ENCODE results near the gene CSNK1E.

The CSNK1E gene

DNA sequence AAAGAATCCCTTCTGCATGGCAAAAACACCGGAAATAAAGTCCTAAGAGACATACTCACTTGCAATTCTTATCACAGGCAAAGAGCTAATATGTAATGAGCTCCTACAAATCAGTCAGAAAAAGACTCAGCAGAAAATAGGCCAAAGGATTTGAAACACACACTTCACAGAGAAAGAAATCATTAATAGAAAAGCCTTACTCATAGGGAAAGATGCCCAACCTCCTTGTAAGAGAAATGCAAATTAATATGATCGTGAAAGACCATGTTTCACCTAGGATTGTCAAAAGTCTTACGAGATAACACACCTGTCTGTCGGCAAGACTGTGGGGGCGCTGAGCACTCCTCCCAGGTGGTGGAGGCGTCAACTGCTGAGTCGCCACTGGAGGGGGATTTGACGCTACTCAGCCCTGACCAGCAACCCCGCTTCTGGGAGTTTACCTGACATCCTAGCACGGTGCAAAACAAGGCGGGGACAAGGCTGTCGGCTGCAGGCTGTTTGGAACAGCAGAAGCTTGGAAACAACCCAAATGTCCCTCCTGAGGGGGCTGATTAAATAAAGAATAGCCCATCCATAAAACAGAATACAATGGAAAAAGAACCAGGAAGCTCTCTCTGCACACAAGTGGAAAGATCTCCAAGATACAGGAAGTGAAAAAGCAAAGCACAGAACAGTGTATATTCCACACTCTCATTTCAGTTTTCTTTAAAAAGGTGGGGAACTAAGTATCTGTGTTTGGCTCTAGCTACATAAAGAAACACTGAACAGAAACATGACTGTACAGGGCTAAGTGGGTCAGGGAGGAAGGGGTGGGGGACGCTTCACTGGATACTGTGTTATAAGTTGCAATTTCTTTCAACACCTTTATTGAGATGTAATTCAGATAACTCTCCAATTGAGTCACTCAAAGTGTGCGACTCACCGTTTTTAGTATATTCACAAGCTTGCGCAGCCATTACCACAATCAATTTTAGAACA is 11.5 kb downstream of the CSNK1E start:
- DNase-seq: no peak

DNA sequence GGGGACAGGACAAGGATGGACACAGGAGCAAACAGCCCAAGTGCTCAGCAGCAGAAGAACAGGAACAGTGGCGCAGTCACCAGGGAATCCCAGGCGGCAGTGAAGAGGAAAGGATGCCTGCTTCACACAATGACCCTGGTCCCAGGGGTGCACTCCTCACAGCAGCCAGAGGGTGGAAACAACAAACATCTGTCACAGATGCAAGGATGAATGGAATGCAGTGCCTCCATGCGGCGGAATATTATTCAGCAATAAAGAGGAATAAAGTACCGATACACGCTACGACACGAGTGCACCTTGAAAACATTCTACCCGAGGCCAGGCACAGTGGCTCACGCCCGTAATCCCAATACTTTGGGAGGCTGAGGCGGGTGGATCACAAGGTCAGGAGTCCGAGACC is 12.7 kb downstream of the CSNK1E start:
- no peak for DNase-seq

DNA sequence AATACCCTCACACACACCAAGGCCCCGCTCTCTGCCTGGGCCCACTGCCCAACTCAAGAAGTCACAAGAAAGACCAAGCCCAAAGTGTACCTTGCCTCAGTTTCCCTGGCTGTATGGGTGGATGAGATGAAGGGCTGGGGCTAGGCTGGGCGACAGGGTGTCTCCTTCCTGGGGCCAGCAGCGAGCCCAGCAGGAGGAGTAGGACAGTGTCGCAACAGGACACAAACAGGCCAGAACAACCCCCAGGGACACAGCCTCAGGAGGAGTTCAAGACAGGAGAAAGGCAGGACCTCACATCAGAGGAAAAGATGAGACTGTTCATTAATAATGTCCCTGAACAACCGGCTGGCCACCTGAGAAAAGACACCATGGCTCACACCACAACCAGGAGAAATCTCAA is 13.3 kb downstream of the CSNK1E start:
- no peak for DNase-seq

DNA sequence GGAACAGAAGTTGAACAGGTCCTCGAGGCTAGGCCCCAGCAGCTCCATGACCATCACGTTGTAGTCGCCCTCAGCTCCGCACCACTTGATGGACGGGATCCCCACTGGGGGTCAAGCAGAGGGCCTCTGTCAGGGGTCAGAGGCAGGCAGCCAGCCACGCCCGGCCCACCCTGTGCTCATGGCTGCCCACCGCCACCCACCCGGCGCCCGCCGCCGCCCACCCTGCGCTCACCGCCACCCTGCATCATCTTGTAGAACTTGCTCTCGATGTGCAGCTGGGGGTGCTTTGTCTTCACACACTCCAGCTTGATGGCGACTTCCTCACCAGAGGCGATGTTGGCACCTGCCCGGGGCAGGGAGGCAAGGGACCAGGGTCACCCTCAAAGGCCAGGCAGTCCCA is 14.3 kb downstream of the CSNK1E start:
- DNase-seq: no peak

DNA sequence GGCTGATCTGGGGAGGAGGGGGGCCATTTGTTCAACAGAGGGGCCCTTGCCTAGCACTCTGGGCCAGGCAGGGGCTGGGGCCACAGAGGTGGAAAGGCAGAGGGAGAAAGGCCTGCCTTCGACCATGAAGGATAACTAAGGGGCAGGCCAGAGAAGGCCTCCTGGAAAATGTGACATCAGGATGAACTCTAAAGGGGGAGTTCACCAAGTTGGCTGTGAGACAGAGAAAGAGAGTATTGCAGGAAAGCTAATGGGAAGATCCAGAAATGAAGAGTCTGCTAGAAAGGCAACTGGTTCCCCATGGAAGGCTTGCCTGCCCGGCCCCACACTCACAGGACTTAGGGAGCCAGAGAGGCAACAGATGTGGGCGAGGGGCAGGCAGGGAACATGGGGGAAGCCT is 16.3 kb downstream of the CSNK1E start:
- no peak for DNase-seq

DNA sequence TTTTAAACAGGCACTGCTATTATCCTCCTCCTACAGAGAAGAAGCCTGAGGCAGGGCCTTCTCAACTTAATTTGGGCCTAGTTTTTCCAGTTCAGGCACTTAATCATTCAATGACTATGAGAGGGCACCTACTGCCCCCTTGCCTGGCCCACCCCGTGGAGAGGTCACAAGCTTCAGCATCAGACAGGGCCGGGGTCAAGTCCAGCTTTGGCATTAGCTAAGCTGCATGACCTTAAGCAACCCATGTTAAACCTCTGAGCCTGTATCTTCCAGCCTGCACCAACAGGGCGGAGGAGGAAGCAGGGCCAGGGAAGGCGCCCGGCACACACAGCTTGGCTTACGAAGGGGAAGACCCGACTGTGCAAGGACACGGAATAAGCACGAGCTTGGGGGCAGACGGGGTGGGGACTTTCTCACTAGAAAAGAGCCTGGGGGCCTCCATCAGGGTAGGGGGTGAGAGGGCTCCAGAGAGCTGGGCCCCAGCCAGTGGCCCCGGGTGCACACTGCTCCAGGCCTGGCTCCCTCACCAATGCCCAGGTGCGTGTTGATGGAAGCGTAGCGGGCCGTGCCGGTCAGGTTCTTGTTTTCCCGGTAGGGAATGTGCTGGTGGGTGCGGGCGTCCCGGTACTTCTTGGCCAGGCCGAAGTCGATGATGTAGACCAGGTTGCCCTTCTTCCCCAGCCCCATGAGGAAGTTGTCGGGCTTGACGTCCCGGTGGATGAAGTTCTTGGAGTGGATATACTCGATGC is 16.9 kb downstream of the CSNK1E start:
- no peak for DNase-seq

DNA sequence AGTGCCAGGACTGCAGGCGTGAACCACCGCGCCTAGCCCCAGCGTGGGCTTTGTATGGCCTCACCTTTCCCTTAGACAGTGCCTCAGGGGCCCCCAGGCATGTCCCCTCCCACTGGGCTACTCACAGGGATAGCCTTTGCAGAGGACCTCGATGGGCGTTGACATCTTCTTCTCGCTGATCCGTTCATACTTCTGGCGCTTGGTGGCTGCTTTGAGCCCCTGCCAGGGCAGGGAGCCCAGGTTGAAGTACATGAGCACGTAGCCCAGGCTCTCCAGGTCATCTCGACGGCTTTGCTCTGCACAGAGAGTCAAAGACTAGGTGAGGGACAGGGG is 17.5 kb downstream of the CSNK1E start:
- no peak for DNase-seq

DNA sequence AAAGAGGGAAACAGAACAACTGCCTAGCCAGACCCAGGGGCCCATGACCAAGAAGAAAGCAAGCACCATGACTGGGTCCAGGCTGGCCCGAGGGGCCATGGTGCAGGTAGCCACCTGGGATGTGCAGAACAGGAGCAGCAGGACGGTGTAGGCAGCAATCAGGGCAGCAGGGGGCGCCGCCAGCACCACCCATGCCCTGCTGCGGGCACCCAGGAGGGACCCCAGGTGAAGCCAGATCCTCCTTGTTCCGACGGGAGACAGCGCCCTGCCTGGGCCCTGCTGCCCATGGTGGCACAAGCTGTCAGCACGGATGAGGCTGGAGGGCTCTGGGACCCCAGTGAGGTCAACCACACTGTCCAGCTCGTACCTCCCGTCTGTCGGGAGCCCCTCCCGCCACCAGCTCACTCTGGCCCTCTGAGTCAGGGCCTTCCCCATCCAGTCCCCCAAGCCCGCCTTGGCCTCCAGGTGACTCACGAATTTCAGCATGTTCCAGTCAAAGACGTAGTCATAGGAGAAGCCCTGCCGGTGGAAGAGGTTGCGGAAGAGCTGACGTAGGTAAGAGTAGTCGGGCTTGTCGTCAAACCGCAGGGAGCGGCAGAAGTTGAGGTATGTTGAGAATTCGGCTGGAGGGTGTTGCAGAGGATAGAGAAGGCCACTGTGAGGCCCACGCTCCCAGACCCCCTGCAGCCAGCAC is 18.8 kb downstream of the CSNK1E start:
- DNase-seq: peak; percentile 41 to 44

DNA sequence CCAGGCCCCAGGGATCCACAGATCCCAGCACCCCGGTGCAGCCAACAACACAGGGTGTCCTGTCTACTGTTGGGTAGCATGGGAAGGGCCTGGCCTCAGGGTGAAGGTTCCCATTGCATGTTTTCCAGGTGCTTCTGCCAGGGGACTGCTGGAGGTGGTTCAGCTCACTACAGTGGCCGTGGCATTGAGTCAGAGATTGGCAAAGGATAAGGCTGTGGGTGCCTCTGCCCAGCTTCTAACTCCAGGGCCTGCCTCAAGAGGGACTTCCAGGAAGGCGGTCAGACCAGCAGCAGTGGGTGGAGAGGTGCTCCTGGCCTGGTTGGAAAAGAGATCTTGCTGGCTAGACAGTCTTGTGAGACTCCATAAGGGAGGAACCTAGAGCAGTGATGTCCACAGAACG is 20.9 kb downstream of the CSNK1E start:
- DNase-seq: no peak

DNA sequence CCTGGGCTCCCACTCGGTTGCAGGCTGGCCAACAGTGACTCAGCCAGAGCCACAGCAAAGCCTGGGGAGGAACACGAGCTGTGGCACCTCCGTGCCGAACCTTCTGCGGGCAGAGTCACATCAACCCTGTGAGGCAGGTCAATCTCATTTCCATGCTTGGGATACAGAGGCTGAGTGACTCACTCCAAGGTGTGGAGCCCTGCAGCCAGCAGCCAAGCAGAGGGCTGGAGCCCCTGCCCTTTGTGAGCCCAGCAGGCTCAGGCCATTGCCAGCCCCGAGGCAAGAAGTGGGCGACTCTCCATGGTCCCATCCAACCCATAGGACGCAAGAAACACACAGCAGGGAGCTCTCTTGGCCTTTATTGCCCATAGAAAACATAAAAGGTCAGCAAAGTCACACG is 21.4 kb downstream of the CSNK1E start:
- DNase-seq: no peak

DNA sequence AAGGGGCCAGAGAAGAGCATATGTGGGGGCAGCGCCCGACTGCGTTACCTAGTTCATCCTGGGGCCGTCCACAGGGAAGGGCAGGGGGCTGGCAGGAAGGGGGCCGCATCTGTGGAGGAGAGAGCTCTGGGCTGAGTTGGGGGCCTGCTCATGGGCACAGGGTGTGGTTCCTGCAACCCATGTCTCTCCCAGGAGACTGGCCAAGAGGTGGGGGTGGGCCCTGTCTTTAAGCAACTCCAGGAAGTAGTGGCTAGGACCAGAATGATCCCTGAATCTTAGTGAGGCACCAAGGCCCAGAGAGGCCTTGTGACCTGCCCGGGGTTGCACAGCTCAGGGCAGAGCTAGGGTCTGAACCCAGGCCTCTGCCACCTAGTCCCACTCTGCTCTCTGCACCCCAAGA is 21.9 kb downstream of the CSNK1E start:
- no peak for DNase-seq

DNA sequence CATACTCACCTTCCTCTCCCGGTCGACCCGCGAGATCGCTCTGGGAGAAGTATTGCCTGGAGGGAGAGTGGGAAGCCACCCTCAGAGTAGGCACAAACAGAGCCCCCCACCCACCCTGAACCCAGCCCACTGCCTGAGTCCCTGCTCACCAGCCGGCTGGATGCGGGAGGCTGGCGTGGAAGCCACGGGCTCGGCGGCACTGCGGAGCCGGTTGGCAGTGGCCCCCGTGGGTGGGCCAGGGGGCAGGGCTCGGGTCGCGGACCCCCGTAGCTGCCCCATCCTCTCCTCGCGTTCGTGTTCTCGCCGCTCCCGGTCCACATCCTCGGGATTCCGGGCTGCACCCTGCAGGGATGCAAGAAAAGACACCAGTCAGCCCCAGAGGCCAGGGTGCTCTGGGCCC is 23.0 kb downstream of the CSNK1E start:
- DNase-seq: no peak

DNA sequence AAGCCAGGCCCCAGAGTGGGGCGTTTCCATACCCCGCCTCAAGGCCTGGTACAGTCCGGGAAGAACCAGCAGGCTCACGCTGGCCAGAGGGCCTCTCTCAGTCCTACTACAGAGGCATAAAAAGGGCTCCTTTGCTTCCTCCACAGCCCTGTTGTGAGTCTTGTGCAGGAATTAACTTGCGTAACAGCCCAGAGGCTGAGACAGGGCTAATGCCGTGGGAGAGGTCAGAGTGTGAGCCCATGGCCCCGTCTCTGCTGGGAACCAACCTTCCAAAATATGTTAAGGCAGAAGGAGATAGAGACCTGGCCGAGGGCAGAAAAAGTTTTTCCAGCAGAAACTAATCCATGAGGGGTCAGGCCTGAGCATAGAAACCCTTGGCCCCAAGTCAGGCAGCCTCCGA is 24.5 kb downstream of the CSNK1E start:
- DNase-seq: no peak

DNA sequence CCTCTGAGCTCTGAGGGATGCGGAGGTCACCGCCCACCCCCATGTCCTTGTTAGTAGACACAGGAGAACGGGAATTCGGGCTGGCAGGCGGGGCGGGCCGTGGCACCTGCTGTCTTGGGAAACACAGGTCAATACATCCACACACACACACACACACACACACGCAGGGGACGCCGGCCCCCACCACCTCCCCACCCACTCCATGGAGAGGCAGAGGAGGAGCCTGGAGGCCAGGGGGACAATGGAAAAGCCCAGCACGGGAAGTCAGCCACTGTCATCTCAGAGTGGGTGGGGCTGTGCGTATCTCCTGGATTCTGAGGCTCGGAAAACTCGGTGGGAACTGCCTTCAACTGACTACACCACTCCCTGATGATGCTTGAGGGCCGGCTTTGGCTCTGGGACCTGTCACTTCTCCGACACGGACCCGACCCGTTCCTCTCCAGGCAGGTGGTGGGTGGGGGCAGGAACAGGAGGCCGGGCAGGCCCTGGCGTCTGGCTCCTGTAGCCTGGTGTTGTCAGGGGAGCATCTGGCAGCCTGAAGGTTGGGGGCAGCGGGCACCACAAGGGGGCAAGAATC is 25.9 kb downstream of the CSNK1E start:
- no peak for DNase-seq

DNA sequence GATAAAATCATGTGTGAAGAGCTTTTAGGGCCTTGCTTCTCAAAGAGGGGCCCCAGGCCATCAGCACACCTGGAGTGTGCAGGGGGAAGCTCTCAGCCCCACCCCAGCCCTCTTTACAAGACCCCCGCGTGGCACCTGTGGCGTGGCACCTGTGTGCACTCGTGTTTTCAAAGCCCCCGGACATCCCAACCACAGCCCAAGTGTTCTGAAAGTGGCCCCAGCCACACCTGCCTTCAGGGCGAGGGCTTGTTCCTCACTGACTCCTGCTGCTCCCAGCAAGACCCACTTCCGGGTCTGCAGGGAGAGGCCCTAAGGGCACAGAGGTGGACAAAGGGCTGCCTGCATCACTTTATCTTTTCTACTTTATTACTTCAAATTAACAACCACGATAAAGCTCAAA is 26.9 kb downstream of the CSNK1E start:
- DNase-seq: no peak

DNA sequence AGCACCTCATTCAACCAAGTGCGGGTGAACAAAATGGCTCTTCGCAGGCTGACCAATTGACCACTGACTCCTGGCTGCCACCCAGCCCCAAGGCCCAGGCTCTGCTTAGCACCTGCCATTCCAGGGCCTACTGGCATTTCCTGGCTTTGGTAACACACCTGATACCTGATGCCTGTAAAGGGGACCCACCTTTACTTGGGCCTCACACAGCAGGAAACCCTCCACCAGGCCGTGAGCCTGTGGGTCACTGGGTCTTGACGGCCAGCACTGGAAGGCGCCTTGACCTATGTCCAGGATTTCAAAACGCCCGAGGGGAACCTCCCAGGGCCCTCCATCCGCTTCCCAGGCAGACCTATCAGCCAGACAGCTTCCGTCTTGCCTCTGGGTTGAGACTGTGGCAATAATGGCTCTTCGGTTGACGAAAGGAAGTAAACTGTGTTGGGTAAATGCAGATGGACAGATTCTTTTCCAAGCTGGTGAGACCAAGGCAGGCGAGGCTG is 27.6 kb downstream of the CSNK1E start:
- no peak for DNase-seq

DNA sequence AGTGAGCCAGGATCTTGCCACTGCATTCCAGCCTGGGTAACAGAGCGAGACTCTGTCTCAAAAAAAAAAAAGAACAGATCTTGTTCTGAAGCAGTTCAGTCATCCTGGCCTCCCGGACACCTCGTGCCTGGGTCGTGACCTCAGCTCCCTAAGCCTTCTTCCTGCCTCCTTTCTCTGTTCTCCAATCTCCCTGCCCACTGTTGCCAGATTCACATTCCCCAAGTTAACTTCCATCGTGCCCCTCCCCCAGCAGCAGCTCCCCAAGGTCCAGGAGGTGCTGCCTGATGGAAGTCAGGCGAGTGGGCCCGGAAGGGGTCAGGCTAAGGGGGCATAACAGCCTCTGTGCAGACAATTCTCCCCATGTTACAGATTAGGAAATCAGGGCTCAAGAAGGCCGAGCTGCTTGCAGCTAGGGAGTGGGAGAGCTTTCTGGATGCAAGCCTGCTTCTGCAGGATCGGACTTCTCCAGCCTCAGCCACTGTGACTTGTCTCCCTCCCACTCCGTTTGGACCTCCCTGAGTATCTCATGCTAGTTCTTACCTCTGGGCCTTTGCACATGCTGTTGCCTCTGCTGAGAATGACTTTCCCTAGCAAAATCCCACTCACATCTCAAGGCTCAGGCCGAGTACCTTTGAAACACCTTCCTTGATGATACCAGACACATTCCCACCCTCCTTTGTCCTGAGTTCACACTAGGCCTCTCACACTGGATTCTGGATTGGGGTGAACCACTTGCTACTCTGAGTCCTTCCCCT is 30.1 kb downstream of the CSNK1E start:
- no peak for DNase-seq

DNA sequence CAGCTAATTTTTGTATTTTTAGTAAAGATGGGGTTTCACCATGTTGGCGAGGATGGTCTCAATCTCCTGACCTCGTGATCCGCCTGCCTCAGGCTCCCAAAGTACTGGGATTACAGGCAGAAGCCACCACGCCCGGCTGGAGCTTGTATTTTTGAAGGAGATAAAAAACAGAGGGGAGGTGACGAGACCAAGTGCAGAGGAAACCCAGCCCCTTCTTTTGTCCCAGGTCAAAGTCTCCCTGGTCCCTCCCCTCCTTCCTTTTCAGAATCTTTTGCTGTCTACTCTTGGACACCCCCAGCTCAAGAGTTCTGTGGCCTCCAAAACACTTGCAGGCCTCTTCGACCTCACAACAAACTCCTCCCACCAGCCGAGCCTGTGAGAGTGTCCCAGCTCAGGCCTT is 32.2 kb downstream of the CSNK1E start:
- no peak for DNase-seq

DNA sequence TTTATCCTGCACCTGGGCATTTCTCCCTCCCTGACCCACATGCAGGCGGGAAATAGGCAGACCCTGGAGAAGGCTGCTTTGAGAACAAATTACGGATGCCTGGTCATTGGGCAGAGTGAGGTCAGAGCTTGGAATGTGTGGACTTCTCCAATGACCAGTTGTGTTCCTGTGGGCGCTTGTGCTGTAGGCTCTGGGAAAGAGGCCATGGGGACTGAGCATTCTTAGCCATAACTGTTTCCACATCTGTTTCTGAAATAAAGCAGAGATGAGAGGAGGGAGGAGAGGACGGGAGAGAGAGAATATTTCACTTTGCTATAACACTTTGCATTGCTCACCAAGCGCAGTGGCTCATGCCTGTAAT is 33.2 kb downstream of the CSNK1E start:
- DNase-seq: no peak

DNA sequence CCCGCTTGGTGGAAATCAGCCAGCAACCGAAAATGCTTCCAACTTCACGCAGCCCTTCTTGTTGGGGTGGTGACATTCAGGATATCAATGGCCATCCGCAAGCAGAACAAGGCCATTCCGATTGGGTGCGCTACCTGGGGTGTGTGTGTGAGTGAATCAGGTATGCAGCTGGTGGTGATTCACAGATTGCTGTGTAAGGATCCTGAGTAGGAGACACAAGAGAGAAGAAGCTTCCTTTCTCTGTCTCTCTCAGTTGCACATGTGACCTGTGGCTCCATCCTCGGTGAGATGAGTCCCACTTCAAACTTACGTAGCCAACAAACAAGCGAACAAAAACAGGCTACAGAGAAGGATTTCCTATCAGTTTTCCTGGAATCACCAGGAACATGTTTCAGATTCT is 34.8 kb downstream of the CSNK1E start:
- no peak for DNase-seq

DNA sequence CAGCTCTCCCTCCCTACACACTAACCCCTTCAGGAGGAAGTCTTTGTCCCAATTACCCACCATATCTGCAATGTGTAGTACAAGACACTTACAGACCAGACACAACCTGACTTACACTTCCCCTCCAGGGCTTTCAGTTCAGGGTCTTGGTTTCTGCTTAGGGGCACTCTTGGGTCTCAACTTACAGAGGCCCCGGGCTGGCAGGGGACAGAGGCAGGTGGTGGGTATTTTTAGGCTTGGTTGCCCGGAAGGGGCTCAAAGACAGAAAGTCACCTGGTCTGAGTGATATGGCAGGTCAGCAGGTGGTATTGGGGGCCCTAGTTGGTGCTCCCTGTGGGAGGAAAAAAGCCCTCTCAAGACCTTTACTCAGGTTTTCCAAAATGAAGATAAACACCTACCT is 41.1 kb downstream of the CSNK1E start:
- no peak for DNase-seq

DNA sequence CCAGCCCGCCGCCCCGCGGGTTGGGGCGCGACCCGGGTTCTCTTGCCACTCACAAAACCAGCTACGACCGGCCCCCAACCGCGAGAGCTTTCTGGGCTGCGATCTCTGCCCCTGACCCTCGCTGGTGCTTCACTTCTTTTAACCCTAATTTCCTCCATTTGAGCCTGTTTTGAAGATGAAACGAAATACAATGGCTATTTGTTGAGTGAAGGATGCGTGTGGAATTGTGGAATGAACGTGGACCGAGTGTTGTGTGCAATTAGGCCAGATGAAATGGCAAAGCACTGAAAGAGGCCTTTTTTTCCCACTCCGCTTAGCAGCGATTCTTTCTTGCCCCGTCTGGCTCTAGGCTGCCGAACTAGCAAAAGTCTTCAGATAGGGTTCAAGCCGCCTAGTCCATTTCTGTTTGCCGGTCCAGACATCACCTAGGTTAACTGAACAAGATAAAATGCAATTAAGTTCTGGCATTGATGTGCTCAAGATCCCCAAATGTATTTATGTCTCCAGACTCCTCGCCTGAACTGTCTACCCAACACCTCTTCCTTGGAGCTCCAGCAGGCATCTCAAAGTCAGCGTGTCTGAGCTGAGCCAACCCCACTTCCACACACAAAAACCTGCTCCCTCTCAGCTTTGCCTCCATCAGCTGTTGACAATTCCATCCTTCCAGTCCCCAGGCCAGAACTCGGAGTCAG is 44.0 kb downstream of the CSNK1E start:
- no peak for DNase-seq
